ENCODE results near the gene GRID2. TPM values are rescaled to one million over a fixed set of nuclear protein-coding genes. Genes with fewer than 3 reads are reported as not detected.

The GRID2 gene
- total and polyA plus RNA-seq, 2 of the 13 experiments (the other 11 are each of a cell fraction or from before 2014, with no cell fraction given) = not detected

DNA sequence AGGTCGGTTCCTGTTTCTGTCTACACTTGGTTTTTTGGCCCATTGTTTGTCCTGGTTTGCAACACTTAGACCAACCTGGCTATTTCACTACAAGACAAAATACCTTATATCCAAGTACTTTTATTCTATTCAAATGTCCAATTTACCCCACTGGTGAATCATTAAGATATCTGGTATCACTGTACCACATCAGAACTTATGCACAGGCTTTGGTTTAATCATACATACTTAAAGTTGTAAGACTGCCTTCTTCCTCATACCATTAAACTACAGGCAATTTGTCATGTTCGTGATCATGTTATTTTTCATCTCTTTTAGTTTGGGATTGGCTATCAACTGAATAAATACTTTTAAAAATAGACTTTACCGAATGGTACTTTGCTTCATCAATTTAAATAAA lies 1471.8 kb downstream of the GRID2 start:
- H3K9ac ChIP-seq (ENCODE audit: insufficient read depth, low read depth, low read length) = no peak overlapping the region
- H3K27ac ChIP-seq (ENCODE audit: extremely low read length, insufficient read depth, low read length) = no peak overlapping the region
- CTCF ChIA-PET (ENCODE audit: low intra/inter-chr PET ratio, low total read pairs) = no interaction called here
- H2AFZ ChIP-seq (ENCODE audit: low read length) = no peak overlapping the region
- no peaks in the 10 kb centered on the region for H4K20me1 ChIP-seq (ENCODE audit: insufficient read depth, low read length)
- ATAC-seq = no peak
- FAIRE-seq = no peak
- no peaks in the 10 kb centered on the region for H3K9me3 ChIP-seq (ENCODE audit: low read length)
- H3K4me2 ChIP-seq (ENCODE audit: low read depth, low read length) = no peak overlapping the region
- H3K4me1 ChIP-seq (ENCODE audit: insufficient read depth, low read length) = no peaks in the 10 kb centered on the region
- WGBS (ENCODE audit: low lambda C conversion rate) = under 1% methylated on average over 3 of the region's 3 CpGs
- in situ Hi-C loops (cut with HindIII; ENCODE audit: extremely low pct_ligation_motif_present, low pct_unique_long_range_greater_than_20kb) (loop anchor here (25.0 kb wide), 2 partner anchors 487 to 812 kb away; no protein-coding TSS in a partner anchor), intact Hi-C loops (cut with micrococcal nuclease; ENCODE audit: unreplicated experiment) (no loop called here)
- H3K27me3 ChIP-seq (ENCODE audit: control insufficient read depth in 1 of 2, insufficient read depth in 2 of 2, low read length in 2 of 2) = no peaks in the 10 kb centered on the region; a peak in 3 of 5 replicates
- H3K79me2 ChIP-seq (ENCODE audit: insufficient read depth, low read length) = no peaks in the 10 kb centered on the region
- no peak for DNase-seq (ENCODE audit: low spot score)
- no TSS peak for BruUV-seq (replicated peaks)
- POLR2A ChIA-PET = no interaction called here
- no peak overlapping the region for H3K4me3 ChIP-seq (replicated peaks in 1 of 3; ENCODE audit: insufficient read depth in 1 of 3, low read depth in 2 of 3, low read length in 3 of 3)
- H3K36me3 ChIP-seq (replicated peaks in 1 of 2; ENCODE audit: control insufficient read depth in 1 of 2, insufficient read depth in 2 of 2, low read length in 2 of 2) = no peaks in the 10 kb centered on the region
- TF ChIP-seq NFYC (CRISPR knock-in tag; IDR thresholded peaks at IDR 0.05) (no peak), KLF11 (CRISPR knock-in tag; IDR thresholded peaks at IDR 0.05) (no peak), ZNF282 (IDR thresholded peaks at IDR 0.05; ENCODE audit: partially characterized antibody) (no peak)
- TF ChIP-seq, protein P1, sequence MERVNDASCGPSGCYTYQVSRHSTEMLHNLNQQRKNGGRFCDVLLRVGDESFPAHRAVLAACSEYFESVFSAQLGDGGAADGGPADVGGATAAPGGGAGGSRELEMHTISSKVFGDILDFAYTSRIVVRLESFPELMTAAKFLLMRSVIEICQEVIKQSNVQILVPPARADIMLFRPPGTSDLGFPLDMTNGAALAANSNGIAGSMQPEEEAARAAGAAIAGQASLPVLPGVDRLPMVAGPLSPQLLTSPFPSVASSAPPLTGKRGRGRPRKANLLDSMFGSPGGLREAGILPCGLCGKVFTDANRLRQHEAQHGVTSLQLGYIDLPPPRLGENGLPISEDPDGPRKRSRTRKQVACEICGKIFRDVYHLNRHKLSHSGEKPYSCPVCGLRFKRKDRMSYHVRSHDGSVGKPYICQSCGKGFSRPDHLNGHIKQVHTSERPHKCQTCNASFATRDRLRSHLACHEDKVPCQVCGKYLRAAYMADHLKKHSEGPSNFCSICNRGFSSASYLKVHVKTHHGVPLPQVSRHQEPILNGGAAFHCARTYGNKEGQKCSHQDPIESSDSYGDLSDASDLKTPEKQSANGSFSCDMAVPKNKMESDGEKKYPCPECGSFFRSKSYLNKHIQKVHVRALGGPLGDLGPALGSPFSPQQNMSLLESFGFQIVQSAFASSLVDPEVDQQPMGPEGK (CRISPR knock-in tag; IDR thresholded peaks at IDR 0.05) = no peak
- TF ChIP-seq, protein P2, sequence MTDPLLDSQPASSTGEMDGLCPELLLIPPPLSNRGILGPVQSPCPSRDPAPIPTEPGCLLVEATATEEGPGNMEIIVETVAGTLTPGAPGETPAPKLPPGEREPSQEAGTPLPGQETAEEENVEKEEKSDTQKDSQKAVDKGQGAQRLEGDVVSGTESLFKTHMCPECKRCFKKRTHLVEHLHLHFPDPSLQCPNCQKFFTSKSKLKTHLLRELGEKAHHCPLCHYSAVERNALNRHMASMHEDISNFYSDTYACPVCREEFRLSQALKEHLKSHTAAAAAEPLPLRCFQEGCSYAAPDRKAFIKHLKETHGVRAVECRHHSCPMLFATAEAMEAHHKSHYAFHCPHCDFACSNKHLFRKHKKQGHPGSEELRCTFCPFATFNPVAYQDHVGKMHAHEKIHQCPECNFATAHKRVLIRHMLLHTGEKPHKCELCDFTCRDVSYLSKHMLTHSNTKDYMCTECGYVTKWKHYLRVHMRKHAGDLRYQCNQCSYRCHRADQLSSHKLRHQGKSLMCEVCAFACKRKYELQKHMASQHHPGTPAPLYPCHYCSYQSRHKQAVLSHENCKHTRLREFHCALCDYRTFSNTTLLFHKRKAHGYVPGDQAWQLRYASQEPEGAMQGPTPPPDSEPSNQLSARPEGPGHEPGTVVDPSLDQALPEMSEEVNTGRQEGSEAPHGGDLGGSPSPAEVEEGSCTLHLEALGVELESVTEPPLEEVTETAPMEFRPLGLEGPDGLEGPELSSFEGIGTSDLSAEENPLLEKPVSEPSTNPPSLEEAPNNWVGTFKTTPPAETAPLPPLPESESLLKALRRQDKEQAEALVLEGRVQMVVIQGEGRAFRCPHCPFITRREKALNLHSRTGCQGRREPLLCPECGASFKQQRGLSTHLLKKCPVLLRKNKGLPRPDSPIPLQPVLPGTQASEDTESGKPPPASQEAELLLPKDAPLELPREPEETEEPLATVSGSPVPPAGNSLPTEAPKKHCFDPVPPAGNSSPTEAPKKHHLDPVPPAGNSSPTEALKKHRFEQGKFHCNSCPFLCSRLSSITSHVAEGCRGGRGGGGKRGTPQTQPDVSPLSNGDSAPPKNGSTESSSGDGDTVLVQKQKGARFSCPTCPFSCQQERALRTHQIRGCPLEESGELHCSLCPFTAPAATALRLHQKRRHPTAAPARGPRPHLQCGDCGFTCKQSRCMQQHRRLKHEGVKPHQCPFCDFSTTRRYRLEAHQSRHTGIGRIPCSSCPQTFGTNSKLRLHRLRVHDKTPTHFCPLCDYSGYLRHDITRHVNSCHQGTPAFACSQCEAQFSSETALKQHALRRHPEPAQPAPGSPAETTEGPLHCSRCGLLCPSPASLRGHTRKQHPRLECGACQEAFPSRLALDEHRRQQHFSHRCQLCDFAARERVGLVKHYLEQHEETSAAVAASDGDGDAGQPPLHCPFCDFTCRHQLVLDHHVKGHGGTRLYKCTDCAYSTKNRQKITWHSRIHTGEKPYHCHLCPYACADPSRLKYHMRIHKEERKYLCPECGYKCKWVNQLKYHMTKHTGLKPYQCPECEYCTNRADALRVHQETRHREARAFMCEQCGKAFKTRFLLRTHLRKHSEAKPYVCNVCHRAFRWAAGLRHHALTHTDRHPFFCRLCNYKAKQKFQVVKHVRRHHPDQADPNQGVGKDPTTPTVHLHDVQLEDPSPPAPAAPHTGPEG (CRISPR knock-in tag; IDR thresholded peaks at IDR 0.05) = no peak
- TF ChIP-seq, protein P3, sequence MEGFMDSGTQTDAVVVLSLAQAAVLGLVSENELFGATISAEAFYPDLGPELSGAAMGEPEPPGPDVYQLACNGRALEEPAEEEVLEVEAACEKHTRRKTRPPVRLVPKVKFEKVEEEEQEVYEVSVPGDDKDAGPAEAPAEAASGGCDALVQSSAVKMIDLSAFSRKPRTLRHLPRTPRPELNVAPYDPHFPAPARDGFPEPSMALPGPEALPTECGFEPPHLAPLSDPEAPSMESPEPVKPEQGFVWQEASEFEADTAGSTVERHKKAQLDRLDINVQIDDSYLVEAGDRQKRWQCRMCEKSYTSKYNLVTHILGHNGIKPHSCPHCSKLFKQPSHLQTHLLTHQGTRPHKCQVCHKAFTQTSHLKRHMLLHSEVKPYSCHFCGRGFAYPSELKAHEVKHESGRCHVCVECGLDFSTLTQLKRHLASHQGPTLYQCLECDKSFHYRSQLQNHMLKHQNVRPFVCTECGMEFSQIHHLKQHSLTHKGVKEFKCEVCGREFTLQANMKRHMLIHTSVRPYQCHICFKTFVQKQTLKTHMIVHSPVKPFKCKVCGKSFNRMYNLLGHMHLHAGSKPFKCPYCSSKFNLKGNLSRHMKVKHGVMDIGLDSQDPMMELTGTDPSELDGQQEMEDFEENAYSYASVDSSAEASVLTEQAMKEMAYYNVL (CRISPR knock-in tag; IDR thresholded peaks at IDR 0.05; ENCODE audit: borderline replicate concordance) = no peak

Measured in HepG2 (cell line).